SKM-1 treated with dmso at 0.1 percent for 144 hours (cell line): Measurements from ENCODE around the gene ZNF622.

Source experiments
- DNase-seq: peaks from one replicate; lab custom pipeline; 2025; ENCODE audit not compliant: unreplicated experiment; lab: John Stamatoyannopoulos, UW

The ZNF622 gene, protein sequence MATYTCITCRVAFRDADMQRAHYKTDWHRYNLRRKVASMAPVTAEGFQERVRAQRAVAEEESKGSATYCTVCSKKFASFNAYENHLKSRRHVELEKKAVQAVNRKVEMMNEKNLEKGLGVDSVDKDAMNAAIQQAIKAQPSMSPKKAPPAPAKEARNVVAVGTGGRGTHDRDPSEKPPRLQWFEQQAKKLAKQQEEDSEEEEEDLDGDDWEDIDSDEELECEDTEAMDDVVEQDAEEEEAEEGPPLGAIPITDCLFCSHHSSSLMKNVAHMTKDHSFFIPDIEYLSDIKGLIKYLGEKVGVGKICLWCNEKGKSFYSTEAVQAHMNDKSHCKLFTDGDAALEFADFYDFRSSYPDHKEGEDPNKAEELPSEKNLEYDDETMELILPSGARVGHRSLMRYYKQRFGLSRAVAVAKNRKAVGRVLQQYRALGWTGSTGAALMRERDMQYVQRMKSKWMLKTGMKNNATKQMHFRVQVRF

GRCh38 chr5:16465544-16466432 is at the start of gene ZNF622:
TSS of gene ZNF622 (minus strand) at chr5:16465800. CDS start at chr5:16465665, 135 bp downstream.
- peak; percentile 88 for DNase-seq

DNA sequence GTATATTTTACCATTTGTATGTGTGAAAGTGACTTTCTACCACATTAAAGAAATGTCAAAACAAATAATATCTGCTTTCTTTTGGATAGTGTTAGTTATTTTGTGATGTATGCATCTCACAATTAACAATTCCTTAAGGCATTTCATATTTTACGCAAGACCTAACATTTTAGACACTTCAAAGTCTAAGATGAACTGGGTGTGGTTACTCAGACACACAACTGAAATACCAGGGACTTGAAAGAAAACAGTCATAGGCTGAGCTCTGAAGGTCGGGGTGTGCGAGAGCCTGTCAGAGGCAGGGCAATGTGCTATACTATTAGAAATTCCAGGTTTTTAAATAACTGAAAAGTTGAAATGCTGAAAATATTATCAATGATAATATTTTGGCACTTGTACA is 44.5 kb upstream of the ZNF622 start:
- DNase-seq, result no peak

GRCh38 chr5:16508730-16509531 is 43.3 kb upstream of the ZNF622 start:
- peak; percentile 72 for DNase-seq

GRCh38 chr5:16507716-16508115 is 42.1 kb upstream of the ZNF622 start:
- no peak for DNase-seq

- no peak for DNase-seq
Measured at GRCh38 chr5:16505904-16506303, 40.3 kb upstream of the ZNF622 start.

GRCh38 chr5:16505140-16505891 is 39.7 kb upstream of the ZNF622 start:
- no peak for DNase-seq

DNA sequence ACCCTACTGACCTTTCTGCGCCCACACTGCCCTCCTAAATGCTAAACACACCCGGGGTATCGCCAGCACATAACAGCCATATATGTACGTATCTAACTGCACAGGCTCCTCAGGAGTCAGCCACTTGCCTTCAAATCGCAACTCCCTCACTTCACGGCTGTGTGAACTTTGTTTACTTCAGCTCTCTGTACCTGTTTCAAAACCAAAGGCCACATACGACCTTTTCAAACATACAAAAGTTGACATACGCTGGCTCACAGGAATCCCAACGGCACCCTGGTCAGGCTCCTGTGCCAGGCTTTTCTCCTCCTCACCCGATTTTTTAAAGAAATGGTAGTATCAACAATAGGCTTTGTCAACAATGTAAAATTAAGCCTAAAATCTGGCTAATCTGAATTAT is 39.0 kb upstream of the ZNF622 start:
- no peak for DNase-seq

DNA sequence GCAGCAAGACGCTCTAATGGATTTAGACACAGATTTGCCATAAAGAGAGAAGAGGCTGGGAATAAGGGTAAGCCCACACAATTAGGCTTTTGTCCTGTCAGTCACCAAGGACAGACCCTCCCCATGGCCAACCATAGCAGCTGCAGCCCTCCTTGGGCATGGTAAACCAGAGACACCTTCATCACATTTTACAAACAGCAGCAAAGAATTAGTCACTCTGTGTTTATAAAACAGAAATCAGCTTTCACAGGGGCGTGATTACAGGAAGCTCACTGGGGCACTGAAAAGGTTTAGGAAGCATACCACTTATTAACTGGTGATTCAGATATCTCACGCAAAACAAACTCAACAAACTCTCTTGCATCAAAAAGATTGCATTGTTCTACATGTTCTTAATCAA is 37.3 kb upstream of the ZNF622 start:
- no peak for DNase-seq

- no peak for DNase-seq
Measured at GRCh38 chr5:16500024-16500423, 34.4 kb upstream of the ZNF622 start.

DNA sequence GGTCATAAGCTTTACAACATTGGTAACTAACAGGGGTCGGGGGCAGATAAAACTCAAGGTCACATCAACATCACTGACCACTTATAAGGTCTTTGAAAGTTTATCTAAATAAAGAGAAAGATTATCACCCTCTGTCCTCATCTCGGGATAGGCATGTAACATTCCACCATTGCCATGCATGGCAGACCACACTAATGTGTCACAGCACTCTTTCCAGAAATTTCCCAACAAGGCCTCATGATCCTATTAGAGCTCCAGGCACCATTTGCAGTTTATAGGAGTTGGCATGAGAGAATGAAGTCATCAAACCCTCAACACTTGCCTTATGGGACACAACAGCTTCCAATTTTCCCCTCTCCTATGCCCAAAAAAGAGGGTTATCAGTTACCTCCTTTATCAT is 31.9 kb upstream of the ZNF622 start:
- no peak for DNase-seq

GRCh38 chr5:16493261-16493660 is 27.7 kb upstream of the ZNF622 start:
- DNase-seq, result no peak

DNA sequence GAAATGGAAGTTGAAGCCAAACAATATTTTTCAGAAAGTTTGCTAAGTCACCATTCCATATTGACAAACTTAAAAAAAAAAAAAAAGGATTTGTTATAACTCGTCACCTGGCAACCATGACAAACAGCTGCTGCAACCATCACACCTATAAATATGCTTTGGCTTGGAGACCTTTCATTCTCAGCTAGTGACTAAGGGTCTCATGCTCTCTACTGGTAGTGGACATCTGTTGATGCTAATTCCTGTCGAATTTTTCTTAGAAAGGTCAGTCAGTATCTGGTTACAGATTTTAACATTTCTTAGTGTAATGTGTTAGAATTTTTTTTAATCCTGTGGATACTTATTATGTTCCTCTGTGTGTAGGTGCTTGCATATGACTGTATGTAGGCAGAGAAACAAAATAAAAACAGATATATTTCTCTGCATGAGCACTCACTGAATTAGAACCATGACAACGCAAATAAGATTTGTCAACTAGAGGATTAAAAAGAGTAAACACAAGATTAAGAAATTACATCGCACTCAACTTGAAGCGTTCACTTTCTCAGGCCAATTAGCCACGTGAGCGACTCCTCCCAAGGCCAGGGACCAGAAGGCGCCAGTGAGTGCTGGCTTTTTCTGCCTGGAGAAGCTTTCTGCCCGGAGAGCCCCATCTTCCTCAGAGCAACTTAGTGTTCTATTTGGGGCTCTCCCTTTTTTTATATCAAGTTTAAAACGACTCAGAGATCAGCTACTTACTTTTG is 27.0 kb upstream of the ZNF622 start:
- DNase-seq, result no peak

DNA sequence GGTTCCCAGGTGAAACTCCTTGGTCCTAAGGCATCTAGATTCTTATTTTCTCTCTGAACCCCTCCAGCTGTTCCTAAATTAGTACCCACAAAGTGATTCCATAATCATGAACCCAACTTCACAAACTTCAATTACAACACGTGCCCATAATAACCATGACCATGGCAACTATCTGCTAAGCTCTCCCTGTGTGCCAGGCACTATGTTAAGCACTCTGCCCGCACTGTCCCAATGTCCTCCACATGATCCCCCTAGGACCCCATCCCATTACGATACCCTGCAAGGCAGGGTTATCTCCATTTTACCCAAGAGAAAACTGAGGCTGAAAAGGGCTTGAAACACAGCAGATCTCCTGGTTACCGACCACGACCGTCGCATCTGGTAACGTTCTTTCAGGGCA is 25.3 kb upstream of the ZNF622 start:
- no peak for DNase-seq

DNA sequence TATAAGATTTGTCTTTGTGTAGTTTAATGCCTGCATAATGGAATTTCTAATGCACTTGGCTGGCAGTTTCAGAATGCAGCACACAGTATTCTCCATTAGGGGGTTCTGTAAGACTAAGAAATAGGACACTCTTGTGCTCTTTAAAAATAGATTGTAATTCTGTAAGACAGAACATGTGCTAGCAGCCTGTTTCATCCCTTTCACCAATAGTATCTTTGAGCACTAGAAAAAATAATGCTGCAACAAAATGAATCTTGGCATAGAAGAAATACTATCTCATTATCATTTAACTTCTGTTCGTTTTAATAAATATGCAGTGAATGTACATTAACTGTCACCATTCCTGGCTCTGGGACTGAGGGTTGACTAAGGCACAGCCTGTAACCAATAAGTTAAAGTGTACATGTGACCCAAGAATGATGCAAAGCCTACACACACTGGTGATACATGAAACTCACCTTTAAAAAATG is 23.8 kb upstream of the ZNF622 start:
- DNase-seq, result peak; percentile 39

DNA sequence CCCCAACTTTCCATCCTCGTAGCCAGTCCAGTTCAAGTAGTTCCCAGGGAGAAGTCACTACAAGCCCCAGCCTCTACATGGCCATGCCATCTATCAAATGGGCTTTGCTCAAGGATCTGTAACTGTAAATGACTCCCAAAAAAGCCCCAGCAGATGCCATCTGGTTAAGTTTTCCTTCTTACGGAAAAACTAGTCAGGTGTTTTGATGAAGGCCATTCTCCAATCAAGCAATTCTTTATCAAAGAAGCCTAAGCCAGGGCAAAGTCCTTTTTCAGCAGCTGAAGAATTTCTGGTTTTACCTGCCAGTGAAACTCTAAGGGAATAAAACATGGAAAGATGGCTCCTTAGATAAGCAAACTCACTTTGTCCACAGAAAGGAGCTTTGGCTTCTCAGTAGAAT is 21.9 kb upstream of the ZNF622 start:
- no peak for DNase-seq

DNA sequence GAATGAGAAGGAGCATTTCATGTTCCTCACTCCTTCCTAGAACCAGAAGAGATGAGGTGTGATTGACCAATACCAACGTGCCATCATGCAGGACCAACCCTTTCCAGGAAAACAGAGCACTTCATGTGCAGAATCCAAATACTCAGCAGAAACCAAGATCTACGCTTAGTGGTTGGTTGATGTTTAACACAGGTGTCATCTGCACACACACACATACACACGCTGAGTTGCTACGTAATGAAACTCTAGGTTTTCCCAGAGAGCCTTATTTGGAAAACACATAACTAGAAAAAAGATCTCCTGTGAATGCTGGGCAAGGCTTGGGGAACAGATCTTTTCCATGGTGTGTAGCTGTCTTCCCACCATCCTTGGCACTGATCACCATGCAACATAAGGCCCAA is 21.1 kb upstream of the ZNF622 start:
- no peak for DNase-seq

DNA sequence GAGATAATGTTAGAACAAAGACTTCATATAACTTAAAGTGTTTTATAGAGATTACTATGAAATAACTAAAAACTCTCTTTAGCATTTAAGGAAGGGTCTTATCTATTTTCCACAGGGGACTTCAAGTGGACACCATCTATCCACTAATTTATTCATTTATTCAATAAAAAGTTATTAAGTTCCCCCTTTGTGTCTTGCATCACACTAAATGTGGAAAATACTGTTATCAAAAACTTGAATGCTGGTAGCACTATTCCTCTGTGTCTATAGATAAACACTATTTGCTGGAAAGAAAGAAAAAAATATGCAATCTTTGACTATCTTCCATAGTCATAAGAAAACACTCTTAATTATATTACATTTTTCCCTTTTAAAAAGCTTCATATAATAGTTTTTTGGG is 20.1 kb upstream of the ZNF622 start:
- no peak for DNase-seq

GRCh38 chr5:16484081-16484480 is 18.5 kb upstream of the ZNF622 start:
- no peak for DNase-seq

GRCh38 chr5:16483361-16483760 is 17.8 kb upstream of the ZNF622 start:
- no peak for DNase-seq

DNA sequence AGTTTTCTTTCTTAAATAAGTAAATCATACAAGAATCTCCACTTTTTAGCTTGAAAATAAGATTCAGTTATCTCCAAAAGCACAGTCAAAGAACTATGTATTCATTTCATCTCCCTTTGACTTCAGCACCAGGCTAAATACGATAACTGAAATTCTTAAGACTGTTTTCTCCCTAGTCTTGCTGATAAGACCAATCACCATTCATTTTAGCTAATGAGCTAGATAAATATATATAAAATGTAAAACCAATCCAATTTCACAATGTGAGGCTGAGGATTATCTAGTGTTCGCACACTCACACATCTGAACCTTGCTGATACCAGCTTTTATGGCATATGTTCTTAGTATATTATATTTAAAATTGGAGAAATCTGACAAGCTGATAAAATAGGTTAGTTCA is 17.3 kb upstream of the ZNF622 start:
- DNase-seq, result no peak
